NCI-H510A treated with DMSO at 0.1 percent for 48 hours (cell line): ENCODE data around the gene DPY19L1.
"Not testable (repeated sequence)": the region's sequence is repeated elsewhere in the genome, so short reads cannot be mapped to it uniquely, and the experiment has no call there.

Experiments
- DNase-seq: peaks from one replicate; lab custom pipeline; 2025; lab: John Stamatoyannopoulos, UW

Gene DPY19L1

DNA sequence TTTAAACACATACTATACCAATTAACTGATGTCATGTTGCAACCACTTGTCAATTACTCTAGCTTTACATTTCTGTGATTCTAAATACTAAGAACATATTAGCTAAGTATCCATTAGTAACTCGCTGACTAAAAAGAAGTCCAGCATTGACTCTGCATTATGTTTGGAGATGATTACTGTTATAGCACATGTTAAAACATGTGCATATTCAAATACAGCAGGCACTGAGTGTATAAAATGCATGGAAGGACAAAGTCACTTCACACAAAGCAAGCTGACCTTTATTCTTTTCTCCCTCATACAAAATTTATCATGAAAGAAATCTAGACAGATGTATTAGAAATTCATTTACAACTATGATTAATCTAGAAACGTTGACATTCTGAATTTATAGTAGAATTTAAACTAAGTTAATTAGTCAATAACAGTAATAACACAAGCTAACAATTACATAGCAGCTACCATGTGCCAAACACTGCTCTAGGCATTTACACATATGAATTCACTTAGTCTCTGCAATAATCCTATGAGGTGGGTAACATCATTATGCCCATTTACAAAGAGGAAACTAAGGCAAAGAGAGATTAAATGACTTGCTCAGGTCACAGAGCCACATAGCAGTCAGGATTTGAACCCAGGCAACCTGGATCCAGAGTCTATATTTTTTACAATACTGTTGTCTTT lies 48.7 kb downstream of the DPY19L1 start:
- DNase-seq = not testable (repeated sequence)

DNA sequence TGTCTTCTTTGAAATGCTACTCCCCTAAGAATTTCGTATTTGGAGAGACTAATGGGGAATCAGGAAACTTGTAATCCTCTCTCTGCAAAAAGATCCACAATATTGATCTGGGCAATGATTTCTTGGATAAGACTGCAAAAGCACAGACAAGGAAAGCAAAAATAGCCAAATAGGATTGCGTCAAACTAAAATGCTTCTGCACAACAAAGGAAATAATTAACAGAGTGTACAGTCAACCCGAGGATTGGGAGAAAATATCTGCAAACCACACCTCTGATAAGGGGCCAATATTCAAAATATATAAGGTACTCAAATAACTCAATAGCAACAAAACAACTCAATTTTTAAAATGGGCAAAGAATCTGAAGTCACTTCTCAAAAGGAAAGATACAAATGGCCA lies 52.1 kb downstream of the DPY19L1 start:
- not testable (repeated sequence) for DNase-seq

DNA sequence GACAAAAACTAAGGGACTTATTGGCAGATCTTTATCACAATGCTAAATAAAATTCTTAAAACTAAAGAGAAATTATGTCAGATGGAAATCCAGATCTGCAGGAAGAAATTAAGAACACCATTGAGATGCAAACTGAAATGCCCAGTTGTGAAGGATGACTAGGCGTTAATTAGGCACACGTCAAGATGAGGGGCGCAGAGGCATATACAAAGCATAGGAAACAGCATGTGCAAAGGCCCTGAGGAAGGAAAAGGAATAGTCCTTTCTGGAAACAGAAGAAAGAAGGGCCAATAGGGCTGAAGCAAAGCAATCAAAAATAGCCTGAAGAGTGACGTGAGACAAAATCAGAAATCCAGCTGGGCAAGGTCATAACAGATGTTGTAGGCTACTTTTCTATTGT lies 53.1 kb downstream of the DPY19L1 start:
- DNase-seq = not testable (repeated sequence)

DNA sequence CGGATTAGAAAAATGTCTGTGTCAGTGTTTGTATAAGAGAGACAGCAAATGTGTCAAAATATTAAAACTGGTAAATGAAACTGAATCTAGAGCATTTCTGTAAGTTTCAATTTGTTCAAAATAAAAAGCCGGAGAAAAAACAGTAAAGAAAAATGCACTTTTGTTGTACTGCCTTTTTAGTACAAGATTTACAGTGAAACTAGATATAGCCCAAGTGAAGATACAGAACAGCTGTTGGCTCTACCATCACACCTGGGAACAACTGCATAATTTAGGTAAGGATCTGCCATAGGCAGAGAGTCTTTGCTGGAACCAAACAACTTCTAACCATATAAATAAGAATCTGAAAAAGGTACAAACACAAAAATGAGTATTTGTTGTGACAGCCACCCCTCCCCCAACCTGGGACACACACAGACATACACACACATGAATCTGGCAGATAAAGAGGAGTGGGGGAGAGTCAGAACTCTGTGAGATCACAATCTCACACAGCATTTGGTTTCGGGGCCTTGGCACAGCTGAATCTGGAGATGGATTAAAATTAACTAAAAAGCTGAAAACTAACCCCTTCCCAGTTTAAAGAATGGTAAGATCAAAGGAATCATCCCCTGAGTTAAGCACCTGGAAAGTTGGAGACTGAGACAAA lies 54.8 kb downstream of the DPY19L1 start:
- no peak for DNase-seq

DNA sequence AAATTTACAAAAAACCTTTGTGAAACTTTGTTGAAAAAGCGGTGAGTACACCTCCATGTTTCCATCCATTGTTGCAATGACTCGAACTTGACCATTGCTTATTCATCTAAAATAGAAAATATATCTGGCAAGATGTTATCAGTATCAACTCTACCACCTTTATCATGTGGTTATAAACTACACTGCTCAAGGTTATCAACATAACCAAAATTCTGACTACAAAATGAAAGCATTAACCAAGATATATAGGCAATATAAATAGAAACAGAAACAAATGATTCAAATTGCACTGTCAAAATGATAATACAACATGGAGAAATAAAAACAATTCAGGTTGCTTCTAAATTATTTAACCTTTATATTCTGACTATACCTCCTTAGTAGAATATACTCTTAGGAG lies 58.2 kb downstream of the DPY19L1 start:
- not testable (repeated sequence) for DNase-seq

DNA sequence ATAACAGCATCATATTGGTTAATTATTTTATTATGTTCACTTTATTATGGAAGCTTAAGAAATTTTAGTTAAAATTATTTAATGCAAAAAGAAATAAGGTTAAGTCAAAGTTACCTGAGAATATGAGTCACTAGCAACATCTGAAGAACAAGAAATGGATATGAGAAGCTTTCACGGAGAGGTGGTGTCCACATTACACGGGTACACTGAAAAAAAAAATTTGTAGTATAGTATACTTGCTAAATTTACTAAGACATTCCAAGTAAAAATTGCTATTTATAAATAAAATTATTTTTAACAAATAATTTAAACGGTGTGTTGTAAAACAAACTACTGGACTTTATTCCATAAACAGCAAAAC lies 63.9 kb downstream of the DPY19L1 start:
- no peak for DNase-seq

DNA sequence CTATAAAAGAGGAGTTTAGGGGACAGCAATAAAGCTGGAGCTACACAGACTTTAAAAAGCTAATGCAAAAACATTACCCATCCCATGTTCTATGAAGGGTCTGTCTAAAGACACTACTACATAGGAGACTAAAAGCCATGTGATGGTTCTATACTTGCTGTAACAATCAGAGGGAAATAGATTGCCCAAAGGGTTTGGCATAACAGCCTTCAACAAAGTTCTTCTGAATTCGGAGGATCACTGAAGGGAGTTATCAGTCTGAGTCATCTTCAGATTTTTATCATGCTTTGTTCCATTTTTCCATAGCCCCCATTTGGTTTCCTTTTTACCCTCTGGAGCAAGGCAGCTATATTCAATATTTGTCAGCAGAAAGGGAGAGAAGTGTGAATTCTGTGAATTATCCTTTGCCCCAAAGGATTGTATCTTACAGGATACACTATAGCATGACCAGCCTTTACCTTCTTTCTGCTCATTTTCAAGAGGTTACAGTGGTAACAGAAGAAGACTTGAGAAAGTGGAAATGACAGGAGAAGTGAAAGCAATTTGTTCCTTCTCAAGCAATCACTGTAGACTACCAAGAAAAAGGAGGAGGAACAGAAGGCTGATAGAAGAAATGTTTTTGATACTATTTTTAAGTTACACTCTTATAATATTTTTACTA lies 64.4 kb downstream of the DPY19L1 start:
- not testable (repeated sequence) for DNase-seq

DNA sequence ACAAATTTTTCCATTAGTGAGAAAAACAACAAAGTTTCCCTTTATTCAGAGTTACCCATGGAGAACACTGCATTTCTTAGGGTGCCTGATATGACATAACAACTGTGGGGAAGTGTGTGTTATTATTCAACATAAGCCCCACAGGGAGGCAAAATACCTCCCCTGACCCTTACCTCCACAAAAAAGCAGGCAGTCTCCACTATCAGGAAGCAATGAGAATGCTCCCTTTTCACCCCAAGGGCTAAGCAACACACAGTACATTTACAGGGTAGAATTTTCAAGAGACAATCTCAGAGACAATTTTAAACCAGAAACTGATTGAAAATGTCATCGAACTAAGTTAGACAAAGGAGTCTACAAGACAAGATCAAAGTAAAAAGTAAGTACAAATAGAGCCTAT lies 69.5 kb downstream of the DPY19L1 start:
- DNase-seq = not testable (repeated sequence)

DNA sequence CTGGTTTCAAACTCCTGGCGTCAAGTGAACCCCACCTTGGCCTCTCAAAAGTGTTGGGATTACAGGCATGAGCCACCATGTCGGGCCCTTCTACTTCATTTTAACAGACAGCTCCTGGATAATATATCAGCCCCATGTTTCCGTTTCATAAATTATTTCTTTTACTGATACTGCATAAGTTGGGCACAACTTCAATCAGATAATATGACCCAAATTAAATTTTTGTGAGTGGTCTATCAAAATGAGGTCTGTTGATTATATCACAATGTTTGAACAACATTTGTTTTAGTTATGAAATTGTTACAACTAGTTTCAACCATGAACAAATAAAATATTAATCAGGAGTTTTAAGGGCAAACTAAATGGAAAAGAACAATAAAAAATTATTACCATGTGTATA lies 70.8 kb downstream of the DPY19L1 start:
- DNase-seq = not testable (repeated sequence)

DNA sequence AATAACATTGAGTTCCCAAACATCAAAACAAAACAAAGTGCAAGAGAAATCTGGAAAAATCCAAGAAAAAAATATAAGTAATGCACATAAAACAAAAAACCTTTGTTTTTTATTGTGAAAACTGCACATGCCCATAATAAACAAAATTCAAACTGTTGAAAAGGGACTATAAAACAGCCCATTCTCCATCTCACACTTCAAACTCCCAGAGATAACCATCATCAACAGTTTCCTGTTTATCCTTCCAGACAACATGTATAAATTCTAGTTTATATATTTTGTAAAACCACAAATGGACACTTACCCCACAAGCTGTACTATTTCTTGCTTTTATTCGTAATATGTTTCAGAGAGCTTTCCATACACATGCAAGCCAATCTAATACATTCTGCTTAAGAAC lies 79.3 kb downstream of the DPY19L1 start:
- DNase-seq = no peak

DNA sequence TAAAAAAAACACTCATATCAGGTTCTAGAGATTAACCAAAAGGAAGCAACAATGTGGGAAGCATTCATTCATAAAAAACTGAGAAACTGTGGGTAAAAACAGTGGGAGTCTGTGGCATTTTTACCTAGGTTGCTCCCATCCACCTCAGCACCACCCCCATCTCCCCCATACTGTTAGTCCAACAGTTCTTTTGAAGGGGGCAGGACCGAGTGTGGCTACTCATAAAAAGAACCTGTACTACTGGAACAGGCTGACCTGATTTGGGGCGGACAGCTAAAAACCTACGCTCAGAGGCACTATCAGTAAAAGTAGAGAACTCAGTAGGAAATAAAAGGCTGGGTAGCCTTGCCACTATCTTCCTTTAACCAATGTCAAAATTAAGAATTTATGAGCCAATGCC lies 84.5 kb downstream of the DPY19L1 start:
- no peak for DNase-seq

DNA sequence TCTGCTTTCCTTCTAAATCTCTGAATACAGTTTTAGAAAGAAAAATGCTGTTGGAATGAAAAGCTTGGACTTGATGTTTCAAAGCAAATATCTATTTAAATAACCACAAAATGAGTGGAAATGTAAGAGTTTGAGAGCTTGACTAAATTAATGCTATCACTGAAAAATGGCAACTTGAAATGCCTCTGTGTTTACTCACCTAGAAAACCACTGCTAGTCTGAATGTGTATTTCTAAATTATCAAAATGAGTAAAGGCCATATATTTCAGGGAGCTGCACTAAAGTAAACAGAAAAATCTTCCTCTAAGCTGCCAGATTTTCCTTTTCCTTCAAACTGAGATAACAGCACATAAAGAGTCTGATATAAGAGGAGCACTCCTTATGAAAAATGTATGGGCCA lies 87.9 kb downstream of the DPY19L1 start:
- no peak for DNase-seq

DNA sequence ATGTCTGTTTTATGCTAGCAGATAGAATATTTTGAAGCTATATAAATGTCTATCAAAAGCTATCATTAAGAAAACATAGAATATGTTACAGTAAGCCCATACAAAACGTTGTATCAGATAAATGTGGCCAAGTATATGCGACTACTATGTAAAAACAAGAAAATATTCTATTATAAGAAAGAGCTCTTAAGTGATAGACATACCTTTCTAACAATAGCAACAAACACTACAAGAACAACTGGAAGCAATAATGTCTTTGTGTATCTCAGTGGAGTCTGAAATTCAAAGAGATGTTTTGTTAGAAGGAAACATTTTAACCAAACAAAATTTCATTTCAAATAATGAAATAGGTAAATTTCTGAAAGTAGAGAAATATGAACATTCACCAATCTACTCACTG lies 89.9 kb downstream of the DPY19L1 start:
- not testable (repeated sequence) for DNase-seq

DNA sequence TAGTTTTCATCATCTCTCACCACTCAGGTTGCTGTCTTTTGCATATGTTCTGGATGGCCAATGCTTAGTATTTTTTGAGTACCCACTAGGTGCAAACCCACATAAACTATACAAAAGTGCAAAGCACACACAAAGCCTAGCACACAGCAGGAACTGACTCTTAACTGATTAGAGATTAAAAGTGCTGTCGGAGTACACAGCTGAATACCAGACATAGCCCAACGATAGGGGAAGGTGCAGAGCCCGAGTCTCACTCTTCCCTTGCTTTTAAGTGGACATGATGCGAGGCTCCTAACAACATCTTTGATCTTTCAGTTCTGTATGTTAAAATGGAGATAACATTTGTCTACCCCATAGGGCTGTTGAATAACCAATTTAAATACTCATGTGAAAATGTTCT lies 90.8 kb downstream of the DPY19L1 start:
- DNase-seq = no peak

DNA sequence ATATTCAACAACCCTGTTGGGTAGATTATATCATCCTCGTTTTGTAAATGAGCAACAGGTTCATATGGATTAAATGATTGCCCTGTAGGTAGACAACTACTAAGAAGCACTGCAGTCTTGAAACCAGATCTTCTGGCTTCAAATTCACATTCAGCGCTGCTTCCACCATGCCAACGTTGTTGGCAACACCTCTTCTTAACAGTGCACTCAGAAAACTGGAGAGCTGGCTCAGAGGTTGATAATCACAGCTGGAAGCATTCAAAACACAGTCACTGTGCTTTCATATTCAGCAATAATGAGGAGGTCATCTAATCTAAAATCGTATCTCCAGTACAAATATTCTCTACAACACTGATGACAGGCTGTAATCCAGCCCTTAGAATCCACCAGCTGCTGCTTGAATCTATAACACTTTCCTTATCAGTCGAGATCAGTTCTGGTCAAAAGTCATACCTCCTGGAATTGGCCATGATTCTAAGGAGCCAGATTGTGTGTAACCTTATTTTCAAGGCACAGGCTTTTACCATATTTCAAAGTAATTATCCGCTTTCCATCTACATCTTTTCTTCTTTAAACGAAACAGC lies 91.3 kb downstream of the DPY19L1 start:
- not testable (repeated sequence) for DNase-seq

DNA sequence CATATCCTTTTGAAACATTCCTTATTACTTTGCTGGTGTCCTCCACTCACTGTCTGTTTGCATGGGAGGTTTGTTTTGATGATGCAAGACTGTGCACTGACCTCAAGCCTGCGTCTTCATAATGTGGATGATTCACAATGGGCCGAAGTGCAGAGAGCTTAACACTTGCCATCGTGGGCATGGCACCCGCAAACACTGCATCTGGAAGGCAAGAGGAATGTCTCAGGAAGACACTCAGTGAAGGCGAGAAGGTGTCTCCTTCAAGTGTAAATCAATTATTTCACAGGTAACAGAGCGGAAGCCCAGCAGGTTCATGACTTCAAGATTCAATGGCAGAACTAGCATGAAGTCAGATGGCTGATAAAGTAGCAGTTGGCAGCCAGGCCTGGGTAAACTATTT lies 98.1 kb downstream of the DPY19L1 start:
- DNase-seq = no peak

DNA sequence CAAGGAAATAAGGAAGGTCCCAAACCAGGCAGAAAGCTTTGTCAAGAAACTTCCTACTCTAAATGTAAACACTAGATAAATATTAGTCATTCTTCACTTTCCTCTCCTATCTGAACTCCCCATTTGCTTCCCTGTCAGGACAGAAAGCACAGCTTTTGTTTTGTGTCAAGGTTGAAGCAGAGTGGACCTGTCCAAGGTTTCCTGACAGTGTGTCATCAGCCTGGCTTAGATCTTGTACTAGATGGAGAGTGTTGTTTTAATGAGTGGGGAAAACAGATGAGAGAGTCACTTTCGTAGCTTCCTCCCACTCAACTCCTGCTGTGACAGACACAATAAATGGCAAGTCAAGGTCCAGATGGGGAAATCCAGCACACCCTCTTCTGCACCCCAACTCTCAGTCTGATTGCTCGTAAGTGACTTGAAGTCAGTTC lies 101.5 kb downstream of the DPY19L1 start:
- not testable (repeated sequence) for DNase-seq

DNA sequence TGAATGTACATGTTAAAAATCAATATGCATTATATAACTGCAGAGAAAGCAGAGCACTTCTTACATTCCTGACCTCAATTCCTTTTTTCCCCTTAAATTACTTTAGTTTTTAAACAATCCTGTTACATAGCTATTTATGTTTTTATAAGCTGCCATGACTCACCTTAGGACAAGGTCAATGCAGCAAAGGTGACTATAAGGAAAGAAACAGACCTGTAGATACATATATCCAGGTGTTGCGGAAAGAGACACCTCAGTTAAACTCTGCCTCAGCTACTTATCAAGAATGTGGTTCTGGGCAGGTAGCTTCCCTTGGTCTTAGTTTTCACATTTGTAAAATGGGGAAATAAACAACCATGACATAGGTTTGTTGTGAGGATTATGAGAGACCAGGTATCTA lies 105.5 kb downstream of the DPY19L1 start:
- no peak for DNase-seq

DNA sequence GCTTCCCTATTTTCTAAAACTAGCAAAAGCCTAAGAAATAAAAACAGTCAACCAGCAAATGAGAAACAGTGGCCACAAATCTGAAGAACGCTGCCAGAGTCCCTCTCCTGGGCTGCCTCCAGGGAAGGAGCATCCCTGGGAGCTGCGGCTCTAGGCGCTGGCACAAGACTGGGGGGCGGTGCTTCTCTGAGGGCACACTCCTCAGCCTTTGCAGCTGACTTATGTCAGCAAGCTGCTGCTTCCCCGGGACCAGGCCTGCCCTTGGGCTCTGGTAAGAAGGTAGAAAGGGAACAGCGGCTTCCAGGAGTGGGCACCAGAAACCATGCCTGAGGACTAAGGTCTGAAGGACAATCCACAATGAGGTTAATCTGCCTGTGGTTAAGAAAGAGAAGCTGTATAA lies 107.5 kb downstream of the DPY19L1 start:
- DNase-seq = not testable (repeated sequence)

DNA sequence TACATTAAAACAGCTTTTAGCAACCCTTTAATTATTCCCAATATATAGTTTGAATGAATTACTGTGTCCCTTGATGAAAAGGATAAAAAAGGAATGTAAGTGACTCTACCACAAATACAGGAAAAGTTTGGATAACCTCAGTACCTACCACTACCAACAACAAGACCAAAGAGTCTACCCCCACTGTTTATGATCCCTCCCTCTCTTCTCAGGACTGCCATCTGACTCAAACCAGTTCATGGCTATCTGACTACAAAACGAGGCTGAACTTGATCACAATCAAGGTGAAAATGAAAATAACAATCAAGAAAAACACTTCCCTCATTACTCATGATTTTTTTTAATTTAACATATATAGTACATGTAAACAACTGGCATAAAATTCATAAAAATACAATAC lies 108.7 kb downstream of the DPY19L1 start:
- DNase-seq = no peak

DNA sequence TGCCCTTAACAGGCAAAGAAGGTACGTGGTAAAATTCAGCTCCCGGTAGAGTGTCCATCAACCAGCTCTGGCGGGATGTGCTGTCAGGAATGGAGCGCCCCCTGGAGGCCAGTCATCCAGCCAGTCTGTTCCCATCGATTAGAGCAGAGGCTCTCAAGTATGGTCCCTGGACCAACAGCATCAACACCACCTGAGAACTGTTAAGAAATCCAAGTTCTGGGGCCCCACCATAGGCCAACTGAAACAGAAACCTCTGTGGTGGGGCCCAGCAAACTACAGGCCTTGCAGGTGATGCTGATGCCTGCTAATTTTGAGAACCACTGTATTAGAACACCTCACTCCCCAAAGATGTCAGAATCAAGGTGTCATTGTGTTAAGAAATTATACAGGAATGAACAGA lies 109.2 kb downstream of the DPY19L1 start:
- DNase-seq = no peak

DNA sequence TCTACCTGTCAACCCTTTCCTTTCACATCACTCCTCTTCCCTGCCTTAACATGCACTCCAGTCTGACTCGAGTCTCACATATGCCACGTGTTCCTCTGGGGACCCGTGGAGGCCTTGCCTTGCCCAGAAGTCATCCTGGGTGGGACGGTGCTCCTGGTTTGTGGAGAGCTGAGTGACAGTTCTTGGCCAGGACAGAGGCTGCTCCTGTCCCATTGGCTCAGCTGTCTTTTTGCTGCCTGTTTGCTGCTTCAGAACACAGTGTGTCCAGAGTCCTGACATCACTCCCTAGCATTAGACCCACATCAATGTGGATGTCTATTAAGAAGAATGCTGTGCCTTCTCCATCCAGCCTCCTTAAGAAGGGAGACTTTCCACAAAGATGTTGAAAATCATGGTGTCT lies 116.8 kb downstream of the DPY19L1 start:
- not testable (repeated sequence) for DNase-seq

DNA sequence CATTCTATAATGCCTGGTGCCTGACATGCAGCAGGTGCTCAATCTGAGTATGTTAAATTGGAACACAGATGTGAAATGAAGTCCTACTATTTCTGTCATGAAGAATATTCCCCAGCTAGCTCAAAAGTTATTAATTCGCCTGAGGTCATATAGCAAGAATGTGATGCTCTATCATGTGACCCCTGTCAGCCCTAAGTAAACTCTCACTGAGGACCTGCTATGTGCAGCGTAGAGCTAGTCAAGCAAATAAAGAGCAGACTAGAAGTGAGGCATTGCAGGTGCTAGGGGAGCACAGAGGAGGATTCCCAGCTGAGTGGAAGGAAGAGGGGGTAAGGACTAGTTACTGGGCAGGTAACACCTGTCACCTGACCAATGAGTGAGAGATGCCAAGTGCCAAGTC lies 118.2 kb downstream of the DPY19L1 start:
- DNase-seq = not testable (repeated sequence)
